Lower leg skin (tissue), 3 donors: Measurements from ENCODE around the gene AQP12A.

Source experiments
- POLR2A ChIP-seq, 2 donors: fragments of 450-650 bp; IDR thresholded peaks; one replicate each; pipeline ENCODE4 v1.6.1; 2016 to 2017; ENCODE audit warnings: antibody characterized with exemption in 2 of 2, mild to moderate bottlenecking in 1 of 2, moderate library complexity in 1 of 2
- TF ChIP-seq, protein P1 (sequence below), 3 donors: fragments of 450-650 bp; IDR thresholded peaks; one replicate each; pipeline ENCODE4 v1.5.1; 2016; ENCODE audit warnings: antibody characterized with exemption in 3 of 3, mild to moderate bottlenecking in 3 of 3, moderate library complexity in 2 of 3

DNA sequence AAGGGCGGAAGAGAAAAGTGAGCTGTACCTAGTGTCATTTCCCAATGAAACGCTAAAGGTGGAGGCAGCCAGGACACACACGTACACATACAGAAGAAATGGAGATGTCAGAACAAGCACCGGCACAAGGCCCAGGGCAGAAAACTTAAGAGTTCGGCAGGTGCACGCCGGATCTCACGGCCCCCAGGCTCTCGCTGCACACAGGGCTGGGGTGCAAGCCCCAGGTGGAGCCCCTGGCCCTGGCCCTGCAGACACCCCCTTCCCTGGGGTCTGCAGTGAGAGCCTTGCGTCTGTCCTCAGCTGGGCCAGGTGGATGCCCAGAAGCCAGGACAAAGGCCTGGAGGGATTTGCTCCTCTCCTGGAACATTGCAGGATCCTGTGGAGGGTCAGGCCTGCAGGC is 36.7 kb downstream of the AQP12A start:
- TF ChIP-seq, protein P1, sequence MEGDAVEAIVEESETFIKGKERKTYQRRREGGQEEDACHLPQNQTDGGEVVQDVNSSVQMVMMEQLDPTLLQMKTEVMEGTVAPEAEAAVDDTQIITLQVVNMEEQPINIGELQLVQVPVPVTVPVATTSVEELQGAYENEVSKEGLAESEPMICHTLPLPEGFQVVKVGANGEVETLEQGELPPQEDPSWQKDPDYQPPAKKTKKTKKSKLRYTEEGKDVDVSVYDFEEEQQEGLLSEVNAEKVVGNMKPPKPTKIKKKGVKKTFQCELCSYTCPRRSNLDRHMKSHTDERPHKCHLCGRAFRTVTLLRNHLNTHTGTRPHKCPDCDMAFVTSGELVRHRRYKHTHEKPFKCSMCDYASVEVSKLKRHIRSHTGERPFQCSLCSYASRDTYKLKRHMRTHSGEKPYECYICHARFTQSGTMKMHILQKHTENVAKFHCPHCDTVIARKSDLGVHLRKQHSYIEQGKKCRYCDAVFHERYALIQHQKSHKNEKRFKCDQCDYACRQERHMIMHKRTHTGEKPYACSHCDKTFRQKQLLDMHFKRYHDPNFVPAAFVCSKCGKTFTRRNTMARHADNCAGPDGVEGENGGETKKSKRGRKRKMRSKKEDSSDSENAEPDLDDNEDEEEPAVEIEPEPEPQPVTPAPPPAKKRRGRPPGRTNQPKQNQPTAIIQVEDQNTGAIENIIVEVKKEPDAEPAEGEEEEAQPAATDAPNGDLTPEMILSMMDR (IDR thresholded peaks at IDR 0.05), result no peak
- no peak for TF ChIP-seq POLR2A (IDR thresholded peaks at IDR 0.05)
